Activated gamma-delta T cell (primary cell): ENCODE data around the gene DCTN3.

Experiments used
- DNase-seq: peaks from one replicate; lab custom pipeline; 2025; lab: John Stamatoyannopoulos, UW
- total RNA-seq, 2 donors: gene quantifications; one replicate each; lab custom pipeline; 2026; lab: John Stamatoyannopoulos, UW

DCTN3 gene
- 23.1 to 27.2 reads per million in 2 donors for total RNA-seq

DNA sequence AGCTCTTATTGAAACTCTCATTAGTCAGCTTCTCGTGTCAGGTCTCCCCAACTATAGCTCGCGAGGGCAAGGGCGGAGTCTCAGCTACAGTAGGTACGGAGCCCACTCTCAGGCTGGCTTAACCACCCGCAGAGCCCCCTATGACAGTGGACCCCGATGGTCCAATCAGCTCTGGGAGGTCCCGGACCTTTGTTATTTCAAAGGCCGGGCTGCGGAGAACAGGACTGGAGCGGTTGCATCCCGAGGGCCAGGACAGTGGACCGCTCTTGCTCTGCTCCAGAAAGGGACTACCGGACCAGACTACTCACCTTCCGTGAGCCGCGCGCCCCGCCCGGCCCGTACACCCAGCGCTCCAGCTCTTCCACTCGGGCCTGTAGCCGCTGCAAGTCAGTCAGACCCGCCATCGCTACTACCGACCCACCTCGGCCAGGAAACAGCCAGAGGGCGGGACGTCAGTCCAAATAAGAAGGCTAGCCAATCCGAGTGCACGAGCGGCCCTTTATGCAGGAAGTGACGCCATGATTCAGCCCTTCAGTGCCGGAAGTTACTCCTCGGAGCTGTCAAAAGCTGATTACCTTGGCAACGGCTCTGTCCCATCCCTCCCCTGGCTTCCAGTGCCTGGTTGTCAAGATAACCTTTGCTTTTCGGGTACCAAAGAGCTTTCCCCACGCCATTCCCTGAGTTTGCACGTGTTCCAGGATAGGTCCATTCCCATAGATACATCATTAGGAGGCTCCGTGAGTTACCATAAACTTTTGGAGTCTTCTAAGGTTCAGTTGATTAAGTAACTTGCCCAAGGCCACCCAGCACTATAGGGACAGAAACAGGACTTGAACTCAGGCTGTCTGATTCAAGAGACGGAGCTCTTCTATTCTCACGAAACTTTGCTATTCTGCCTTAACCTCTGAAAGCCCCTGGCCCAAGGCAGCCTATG lies at the start of gene DCTN3:
TSS of gene DCTN3 (minus strand) at position 435 of the 934 bp plus-strand sequence. CDS start at position 404, 31 bp downstream.
- peak; percentile 47 for DNase-seq

DNA sequence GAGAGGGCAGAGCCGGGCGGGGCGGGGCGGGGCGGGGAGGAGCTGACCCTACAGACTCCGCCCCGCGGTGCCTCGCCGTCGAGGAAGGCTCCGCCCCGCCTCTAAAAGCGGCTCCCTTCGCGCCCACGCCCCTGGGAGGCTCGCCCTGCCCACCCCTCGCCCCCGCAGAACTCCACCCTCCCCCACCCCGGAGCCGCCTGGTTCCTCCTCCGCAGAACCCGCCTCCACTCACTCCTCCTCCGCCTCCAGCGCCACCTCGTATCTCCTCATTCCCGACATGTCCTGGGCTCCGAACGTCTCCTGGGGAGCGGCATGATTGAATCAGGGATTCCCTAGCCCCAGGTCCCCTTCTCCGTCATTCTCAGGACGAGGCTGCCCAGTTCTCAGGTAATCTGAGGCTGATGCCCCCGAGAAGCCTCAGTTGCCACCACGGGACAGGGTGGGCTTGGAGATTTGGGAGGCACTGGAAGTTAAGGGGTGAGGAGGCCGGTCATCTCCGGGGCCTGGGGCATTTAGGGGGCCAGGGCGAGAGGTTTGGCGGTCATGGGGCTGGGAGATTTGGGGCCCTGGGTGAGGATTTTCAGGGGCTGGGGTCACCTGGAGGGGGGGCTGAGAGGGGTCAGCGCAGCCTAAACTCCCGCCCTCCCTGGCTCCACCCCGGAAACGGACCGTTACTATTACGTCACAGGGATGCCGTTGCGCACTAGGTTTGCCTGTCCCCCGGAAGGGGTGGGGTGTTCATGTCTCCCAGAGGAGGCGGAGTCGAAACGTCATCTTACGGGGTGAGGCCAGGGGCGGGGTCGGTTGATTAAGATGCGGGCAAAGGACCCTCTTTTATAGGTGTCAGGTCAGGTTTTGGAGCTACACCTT lies 45.3 kb upstream of the DCTN3 start:
- DNase-seq, result peak; percentile 80

DNA sequence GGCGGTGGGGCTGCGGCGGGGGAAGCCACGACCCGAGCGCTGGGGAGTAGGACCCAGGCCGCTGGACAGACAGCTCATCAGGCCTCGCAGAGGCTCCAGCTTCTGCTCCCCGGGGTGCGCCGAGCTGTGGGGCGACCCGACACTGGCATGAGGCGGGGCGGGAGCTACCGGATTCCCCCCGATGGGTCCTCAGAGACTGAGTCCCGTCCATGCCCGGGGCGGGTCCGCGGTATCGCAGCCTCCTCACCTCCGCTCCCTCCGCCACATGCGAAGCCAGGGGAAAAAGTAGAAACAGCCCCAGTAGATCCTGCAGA lies 44.7 kb upstream of the DCTN3 start:
- DNase-seq, result no peak

DNA sequence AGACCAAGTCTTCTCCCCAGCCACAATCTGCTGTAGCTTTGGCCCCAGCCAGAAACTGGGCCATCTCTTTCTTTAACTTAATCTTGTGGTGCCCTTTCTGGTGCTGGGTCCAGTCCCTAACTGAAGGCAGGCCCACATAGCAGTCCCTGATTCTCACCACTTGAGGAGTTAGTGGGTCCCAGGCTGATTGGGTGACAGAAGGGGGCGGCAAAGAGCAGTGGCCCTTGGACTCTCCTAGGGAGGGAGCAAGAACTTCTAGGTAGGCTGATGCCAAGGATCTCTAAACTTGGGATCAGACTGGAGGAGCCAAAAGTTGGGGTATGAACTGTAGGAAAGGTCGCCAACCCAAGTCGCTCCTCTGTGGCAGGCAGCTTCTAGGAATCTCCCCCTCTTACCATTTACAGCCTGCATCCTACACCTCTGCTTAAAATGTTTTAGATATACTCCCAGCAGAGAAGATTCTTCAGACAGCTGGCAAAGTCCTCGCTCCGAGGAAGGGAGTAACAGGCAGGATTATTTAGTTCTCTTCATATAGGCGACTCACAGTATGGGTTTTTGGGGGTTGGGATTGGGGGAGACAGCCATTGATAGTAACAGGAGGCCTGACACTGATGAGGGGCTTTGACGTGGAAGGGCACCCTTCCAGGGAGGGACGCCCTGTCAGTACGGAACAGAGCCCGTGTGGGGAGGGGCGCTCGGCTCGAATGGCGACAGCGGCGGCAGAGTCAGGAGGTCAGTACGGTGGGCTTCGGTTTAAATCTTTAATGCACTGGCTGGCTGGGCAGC lies 44.2 kb upstream of the DCTN3 start:
- DNase-seq, result no peak

- no peak for DNase-seq
Measured at GRCh38 chr9:34663303-34663605, 43.0 kb upstream of the DCTN3 start.

- DNase-seq, result no peak
Measured at GRCh38 chr9:34662526-34663302, 42.4 kb upstream of the DCTN3 start, which contains the start of gene CCL27. TSS of gene CCL27 (minus strand) at chr9:34662657. CDS start at chr9:34662633, 24 bp downstream.

GRCh38 chr9:34659592-34660253 lies 39.4 kb upstream of the DCTN3 start:
- no peak for DNase-seq

DNA sequence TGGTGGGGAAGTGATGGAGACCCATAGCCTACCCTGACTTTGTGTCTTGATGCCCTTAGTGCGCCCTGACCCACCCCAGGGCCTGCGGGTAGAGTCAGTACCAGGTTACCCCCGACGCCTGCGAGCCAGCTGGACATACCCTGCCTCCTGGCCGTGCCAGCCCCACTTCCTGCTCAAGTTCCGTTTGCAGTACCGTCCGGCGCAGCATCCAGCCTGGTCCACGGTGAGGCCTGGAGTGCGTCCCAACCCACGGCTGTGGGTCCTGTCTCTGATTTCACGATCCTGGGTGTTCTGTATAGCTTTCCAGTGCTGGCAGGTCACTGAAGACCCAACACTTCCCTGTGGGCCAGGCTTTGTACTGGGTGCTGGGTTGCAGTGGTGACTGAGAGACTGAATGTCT lies 38.2 kb upstream of the DCTN3 start:
- DNase-seq, result no peak

DNA sequence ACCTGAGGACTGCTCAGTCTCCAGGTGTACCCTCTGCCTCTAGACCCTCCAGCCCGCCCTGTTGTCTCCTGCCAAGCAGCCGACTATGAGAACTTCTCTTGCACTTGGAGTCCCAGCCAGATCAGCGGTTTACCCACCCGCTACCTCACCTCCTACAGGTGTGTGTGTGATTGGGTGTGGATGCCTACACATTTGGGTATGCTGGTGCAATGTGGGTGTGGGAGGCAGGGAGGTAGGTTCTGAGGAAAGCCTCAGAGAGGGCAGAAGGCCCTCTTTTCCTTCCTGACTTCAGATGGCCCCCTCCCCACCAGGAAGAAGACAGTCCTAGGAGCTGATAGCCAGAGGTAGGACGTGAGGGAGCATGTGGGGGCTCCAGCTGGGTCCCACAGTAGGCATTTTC lies 36.7 kb upstream of the DCTN3 start:
- DNase-seq, result no peak

DNA sequence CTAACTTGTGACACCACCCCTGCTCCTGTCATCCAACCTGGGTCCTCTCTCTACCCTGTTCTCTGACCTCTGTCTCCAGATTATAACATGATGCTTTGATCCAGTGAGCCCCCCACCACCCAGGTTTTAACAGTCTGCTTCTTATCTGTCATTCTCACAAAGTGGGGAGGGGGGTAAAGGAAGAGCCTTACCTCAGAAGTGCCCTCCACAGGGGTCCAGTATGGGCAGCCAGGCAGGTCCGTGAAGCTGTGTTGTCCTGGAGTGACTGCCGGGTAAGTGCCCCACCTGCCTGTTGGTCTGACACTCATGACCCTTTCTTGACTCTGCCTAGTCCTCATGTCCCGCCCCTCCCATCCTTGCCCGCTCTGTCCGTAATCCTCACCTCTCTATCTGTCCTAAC lies 35.1 kb upstream of the DCTN3 start:
- DNase-seq, result no peak

DNA sequence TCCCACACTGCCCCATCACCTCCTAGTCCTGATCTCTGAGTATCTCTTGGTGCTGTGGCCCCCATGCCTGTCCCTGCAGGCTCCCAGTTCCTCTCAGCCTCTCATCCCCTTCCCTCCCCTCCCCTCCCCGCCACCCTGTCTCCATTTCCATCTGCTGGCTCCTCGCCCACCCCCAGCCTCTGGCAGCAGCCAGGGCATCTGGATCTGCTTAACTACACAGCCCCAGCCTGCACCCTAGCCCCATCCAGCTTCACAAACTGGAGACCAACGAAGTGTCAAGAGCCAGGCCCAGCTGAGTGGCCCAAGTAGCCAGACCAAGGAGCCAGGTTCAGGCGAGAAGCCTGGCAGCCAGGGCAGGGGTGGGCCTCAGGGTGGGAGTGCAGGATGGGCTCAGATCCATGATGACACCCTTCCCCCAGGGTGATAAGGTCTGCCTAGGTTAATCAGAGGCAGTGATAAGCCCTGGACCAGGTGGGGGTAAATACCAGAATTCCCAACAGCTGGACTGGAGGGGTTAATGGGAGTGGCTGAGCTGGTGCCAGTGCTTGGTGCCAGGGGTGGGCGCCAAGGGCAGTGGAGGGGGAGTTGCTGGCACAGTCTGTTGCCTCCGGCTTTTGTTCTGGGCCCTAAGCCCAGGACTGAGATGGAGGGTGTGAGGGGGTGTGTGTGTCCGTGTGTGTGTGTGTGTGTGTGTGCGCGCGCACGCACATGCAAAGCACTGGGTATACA lies 34.2 kb upstream of the DCTN3 start:
- no peak for DNase-seq

- DNase-seq, result no peak
Measured at GRCh38 chr9:34653151-34654072, 33.1 kb upstream of the DCTN3 start.

- no peak for DNase-seq
Measured at GRCh38 chr9:34652602-34653000, 32.3 kb upstream of the DCTN3 start.

DNA sequence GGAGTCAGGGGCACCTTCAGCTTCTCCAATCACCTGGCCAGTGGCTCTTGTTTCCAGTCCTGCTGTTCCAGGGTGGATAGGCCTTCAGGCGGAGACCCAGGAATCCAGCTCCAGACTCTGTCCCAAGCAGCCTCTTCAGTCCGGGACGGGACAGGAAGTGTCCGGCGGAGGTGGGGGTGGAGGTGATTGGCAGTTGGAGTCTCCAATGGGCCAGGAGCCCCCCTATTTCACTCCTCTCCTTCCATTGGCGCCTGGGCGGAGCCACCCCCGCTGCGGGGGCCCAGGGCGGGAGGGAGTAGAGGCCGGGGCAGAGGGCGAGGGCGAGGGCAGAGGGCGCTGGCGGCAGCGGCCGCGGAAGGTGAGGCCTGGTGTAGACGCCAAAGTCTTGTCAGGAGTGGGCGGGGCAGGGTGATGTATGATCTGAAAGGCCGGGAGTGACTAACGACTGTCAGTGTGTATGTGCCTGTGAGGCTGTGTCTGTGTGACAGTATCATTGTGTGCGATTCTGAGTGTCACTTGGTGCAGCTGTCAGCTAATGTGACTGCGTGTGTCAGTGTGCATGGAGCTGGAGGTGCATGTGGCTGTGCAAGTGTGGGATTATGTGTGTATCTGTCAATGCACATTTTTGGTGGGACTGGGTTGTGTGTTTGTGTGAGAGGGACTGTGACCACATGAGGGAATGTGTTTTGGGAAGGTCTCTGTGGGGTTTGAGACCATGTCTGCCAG lies 31.7 kb upstream of the DCTN3 start, which contains the start of gene IL11RA:
TSS of gene IL11RA (plus strand) at position 310 of the 726 bp plus-strand sequence. CDS start 3,033 bp downstream, outside the sequence.
- DNase-seq, result no peak

GRCh38 chr9:34651321-34651720 lies 31.0 kb upstream of the DCTN3 start:
- no peak for DNase-seq

- no peak for DNase-seq
Measured at GRCh38 chr9:34650816-34651215, 30.5 kb upstream of the DCTN3 start.

DNA sequence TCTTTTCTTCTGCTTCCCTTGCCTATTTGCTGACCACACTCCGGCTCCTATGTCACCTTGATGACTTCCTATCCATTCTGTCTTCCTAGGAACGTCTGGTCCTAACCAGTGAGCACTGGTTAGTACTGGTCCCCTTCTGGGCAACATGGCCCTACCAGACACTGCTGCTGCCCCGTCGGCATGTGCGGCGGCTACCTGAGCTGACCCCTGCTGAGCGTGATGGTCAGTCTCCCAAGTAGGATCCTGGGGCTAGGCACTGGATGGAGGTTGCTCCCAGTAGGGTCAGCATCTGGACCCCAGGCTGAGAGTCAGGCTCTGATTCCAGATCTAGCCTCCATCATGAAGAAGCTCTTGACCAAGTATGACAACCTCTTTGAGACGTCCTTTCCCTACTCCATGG lies 28.4 kb upstream of the DCTN3 start:
- no peak for DNase-seq

DNA sequence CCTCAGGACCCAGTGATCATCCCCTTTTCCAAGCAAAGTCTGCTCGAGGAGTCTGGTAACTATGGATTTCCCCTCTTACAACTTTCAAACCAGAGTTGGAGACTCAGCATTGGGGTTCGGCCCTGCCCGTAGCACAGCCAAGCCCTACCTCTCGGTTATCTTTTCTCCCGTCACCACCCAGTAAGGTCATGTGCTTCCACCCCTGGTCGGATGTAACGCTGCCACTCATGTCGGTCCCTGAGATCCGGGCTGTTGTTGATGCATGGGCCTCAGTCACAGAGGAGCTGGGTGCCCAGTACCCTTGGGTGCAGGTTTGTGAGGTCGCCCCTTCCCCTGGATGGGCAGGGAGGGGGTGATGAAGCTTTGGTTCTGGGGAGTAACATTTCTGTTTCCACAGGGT lies 27.4 kb upstream of the DCTN3 start:
- no peak for DNase-seq
